Measurements from ENCODE around the gene HDAC8.

DNA sequence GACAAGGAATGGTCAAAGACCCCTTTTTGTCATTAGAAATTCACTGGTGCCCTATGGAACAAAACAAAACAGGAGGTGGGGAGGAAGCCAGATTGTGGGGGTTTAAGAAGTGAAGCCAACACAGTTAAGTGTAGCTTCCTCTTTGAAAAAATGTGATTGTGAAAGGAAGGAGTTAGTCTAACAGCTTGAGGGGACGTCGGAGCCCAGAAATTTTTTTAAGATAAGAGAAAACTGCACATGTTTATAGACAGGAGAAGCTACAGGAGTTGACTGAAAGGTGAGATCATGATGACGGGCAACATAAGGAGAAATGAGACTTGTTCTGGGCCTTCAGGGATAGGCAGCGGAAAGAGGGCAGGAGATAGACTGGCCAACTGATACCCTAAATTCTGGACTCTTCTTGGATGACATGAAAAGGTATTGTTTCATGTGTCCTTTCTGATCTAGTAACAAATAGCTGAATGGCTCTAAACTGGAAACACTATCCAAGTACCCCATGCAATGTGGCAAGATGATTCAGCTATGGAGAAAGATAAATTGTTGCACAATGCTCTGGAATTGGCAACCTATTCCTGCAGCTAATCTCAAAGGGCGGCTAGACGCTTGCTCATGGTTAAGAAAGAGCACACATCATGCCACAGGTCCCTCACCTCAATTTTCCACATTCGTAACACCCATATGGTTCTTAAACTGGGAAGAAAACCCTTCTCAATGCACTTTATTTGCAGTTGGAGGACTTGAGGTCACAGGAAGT is 3.7 kb upstream of the HDAC8 start:
- TF ChIP-seq CTCF (IDR thresholded peaks at IDR 0.05) (no peak), POLR2A (IDR thresholded peaks at IDR 0.05) (no peak), EP300 (IDR thresholded peaks at IDR 0.05) (no peak)

Data from tibial nerve (tissue), 4 donors.